CD8-positive, alpha-beta memory T cell (primary cell): ENCODE measurements around the gene SEMA3E. TPM values are rescaled to one million over a fixed set of nuclear protein-coding genes. Genes with fewer than 3 reads are reported as not detected.
"Not testable (repeated sequence)": the region's sequence is repeated elsewhere in the genome, so short reads cannot be mapped to it uniquely, and the experiment has no call there.

ENCODE experiments used
- CTCF ChIA-PET: fragments of 350-600 bp; sonication (Branson Sonifier 250); formaldehyde crosslinking; loops from one replicate; lab custom pipeline; 2021; ENCODE audit warnings: antibody characterized with exemption; lab: Charles Lee
- POLR2A ChIA-PET: fragments of 350-600 bp; sonication (Branson Sonifier 250); formaldehyde crosslinking; loops from one replicate; lab custom pipeline; 2021; ENCODE audit warnings: antibody characterized with exemption; lab: Charles Lee
- DNase-seq, 5 donors: peaks; one replicate each; pipeline versions ENCODE4 v3.0.0 to v3.0.0-alpha.2; 2020 to 2022; ENCODE audit warnings: mixed read lengths in 1 of 5
- H3K27ac ChIP-seq: one replicate; pipeline ENCODE4 v1.7.0; 2013; ENCODE audit warnings: low read depth, mild to moderate bottlenecking, low read length, moderate library complexity
- H3K27me3 ChIP-seq: 2 replicates; pipeline ENCODE4 v1.7.0; 2013; ENCODE audit warnings: low read length, mild to moderate bottlenecking; ENCODE audit not compliant: insufficient read depth, poor library complexity, severe bottlenecking
- H3K36me3 ChIP-seq: 2 replicates; pipeline ENCODE4 v1.7.0; 2013; ENCODE audit warnings: mild to moderate bottlenecking, low read length, moderate library complexity; ENCODE audit not compliant: insufficient read depth
- H3K4me1 ChIP-seq: 2 replicates; pipeline ENCODE4 v1.7.0; 2013; ENCODE audit warnings: mild to moderate bottlenecking, low read length, moderate library complexity; ENCODE audit not compliant: insufficient read depth
- H3K4me3 ChIP-seq: 2 replicates; pipeline ENCODE4 v1.7.0; 2013; ENCODE audit warnings: mild to moderate bottlenecking, low read length
- H3K9me3 ChIP-seq: 2 replicates; pipeline ENCODE4 v1.7.0; 2013; ENCODE audit warnings: mild to moderate bottlenecking, low read length
- H3K27ac Mint-ChIP-seq, 8 donors: one replicate each; pipeline ENCODE4 v1.8.0; 2020 to 2021; ENCODE audit warnings: mixed read lengths in 8 of 8, mild to moderate bottlenecking in 6 of 8, inconsistent platforms in 3 of 8, moderate library complexity in 3 of 8
- H3K27me3 Mint-ChIP-seq, 2 donors: one replicate each; pipeline ENCODE4 v1.8.0; 2020 to 2021; ENCODE audit warnings: mixed read lengths in 2 of 2, mild to moderate bottlenecking in 1 of 2, moderate library complexity in 1 of 2
- H3K36me3 Mint-ChIP-seq, 3 donors: one replicate each; pipeline ENCODE4 v1.8.0; 2020 to 2021; ENCODE audit warnings: mixed read lengths in 3 of 3, inconsistent platforms in 1 of 3, mild to moderate bottlenecking in 1 of 3
- H3K4me1 Mint-ChIP-seq, 3 donors: one replicate each; pipeline ENCODE4 v1.8.0; 2020 to 2021; ENCODE audit warnings: mixed read lengths in 3 of 3, inconsistent platforms in 1 of 3, mild to moderate bottlenecking in 1 of 3
- H3K4me3 Mint-ChIP-seq, 7 donors: one replicate each; pipeline ENCODE4 v1.8.0; 2020 to 2021; ENCODE audit warnings: mixed read lengths in 7 of 7, mild to moderate bottlenecking in 6 of 7, moderate library complexity in 4 of 7, inconsistent platforms in 2 of 7
- H3K9me3 Mint-ChIP-seq, 5 donors: one replicate each; pipeline ENCODE4 v1.8.0; 2020 to 2022; ENCODE audit warnings: mixed read lengths in 5 of 5, mild to moderate bottlenecking in 3 of 5, moderate library complexity in 2 of 5, inconsistent platforms in 1 of 5
- polyA plus RNA-seq: library from polyadenylated mRNA; unstranded; fragments of 300-500 nt; fragmentation: Illumina TruSeq; gene quantifications from one replicate; pipeline ENCODE4 v1.2.3, GENCODE V29; 2021
- total RNA-seq, 2 experiments: library from RNA; stranded (reverse); gene quantifications; one replicate each; pipeline ENCODE4 v1.2.3, GENCODE V29; 2021

Gene SEMA3E
- total and polyA plus RNA-seq, 3 experiments from 2014 or later, result not detected

GRCh38 chr7:83562960-83563359 is 86.0 kb downstream of the SEMA3E start:
- Histone ChIP-seq H3K36me3 (no peaks in the 10 kb centered on the region), H3K4me1 (no peaks in the 10 kb centered on the region), H3K9me3 (no peaks in the 10 kb centered on the region), H3K27ac (no peak overlapping the region), H3K4me3 (no peak overlapping the region), H3K27me3 (no peaks in the 10 kb centered on the region)
- Mint-ChIP-seq H3K27ac (no peak overlapping the region), H3K27me3 (no peaks in the 10 kb centered on the region), H3K36me3 (no peaks in the 10 kb centered on the region), H3K9me3 (peaks cover 10 to 25% (median 13%) of the 10 kb centered on the region in 5 donors), H3K4me1 (no peaks in the 10 kb centered on the region), H3K4me3 (no peak overlapping the region)
- POLR2A ChIA-PET, result no interaction called here
- no peak for DNase-seq
- CTCF ChIA-PET, result no interaction called here

- H3K27me3 ChIP-seq, result no peaks in the 10 kb centered on the region
- no peak overlapping the region for H3K27ac ChIP-seq
- ChIA-PET CTCF (no interaction called here), POLR2A (no interaction called here)
- Mint-ChIP-seq H3K27me3 (no peaks in the 10 kb centered on the region), H3K27ac (no peak overlapping the region), H3K36me3 (no peaks in the 10 kb centered on the region), H3K4me3 (no peak overlapping the region), H3K4me1 (no peaks in the 10 kb centered on the region), H3K9me3 (peaks cover 8 to 24% (median 13%) of the 10 kb centered on the region in 5 donors)
- H3K36me3 ChIP-seq, result no peaks in the 10 kb centered on the region
- no peaks in the 10 kb centered on the region for H3K4me1 ChIP-seq
- no peak overlapping the region for H3K4me3 ChIP-seq
- DNase-seq, result no peak
- no peaks in the 10 kb centered on the region for H3K9me3 ChIP-seq
These were observed 86.7 kb downstream of the SEMA3E start for GRCh38 chr7:83562289-83562688.

GRCh38 chr7:83559887-83560286 is 89.1 kb downstream of the SEMA3E start:
- ChIA-PET CTCF (no interaction called here), POLR2A (no interaction called here)
- H3K27me3 Mint-ChIP-seq, result no peaks in the 10 kb centered on the region
- peaks cover 2 to 23% (median 2%) of the 10 kb centered on the region in 5 donors for H3K9me3 Mint-ChIP-seq
- no peak for DNase-seq
- Histone ChIP-seq H3K27ac (no peak overlapping the region), H3K4me3 (no peak overlapping the region), H3K9me3 (no peaks in the 10 kb centered on the region), H3K4me1 (no peaks in the 10 kb centered on the region), H3K36me3 (no peaks in the 10 kb centered on the region), H3K27me3 (no peaks in the 10 kb centered on the region)
- no peaks in the 10 kb centered on the region for H3K36me3 Mint-ChIP-seq
- H3K4me3 Mint-ChIP-seq, result no peak overlapping the region
- H3K27ac Mint-ChIP-seq, result no peak overlapping the region
- no peaks in the 10 kb centered on the region for H3K4me1 Mint-ChIP-seq

GRCh38 chr7:83552556-83552955 is 96.4 kb downstream of the SEMA3E start:
- H3K27me3 ChIP-seq, POLR2A ChIA-PET, DNase-seq, CTCF ChIA-PET, H3K27ac Mint-ChIP-seq, H3K9me3 ChIP-seq, H3K27ac ChIP-seq, H3K27me3 Mint-ChIP-seq, H3K4me1 Mint-ChIP-seq, H3K36me3 Mint-ChIP-seq, H3K36me3 ChIP-seq, H3K4me3 ChIP-seq, H3K4me1 ChIP-seq: not testable (repeated sequence)
- peak overlapping the region in 1 of 7 donors; percentile 5 for H3K4me3 Mint-ChIP-seq
- H3K9me3 Mint-ChIP-seq, result peaks cover 3 to 47% (median 15%) of the 10 kb centered on the region in 5 donors

GRCh38 chr7:83550100-83550499 is 98.8 kb downstream of the SEMA3E start:
- CTCF ChIA-PET, result no interaction called here
- no peaks in the 10 kb centered on the region for H3K36me3 Mint-ChIP-seq
- H3K36me3 ChIP-seq, result no peaks in the 10 kb centered on the region
- H3K9me3 ChIP-seq, result no peaks in the 10 kb centered on the region
- no peak overlapping the region for H3K4me3 Mint-ChIP-seq
- H3K27ac Mint-ChIP-seq, result no peak overlapping the region
- no peaks in the 10 kb centered on the region for H3K4me1 ChIP-seq
- H3K4me1 Mint-ChIP-seq, result no peaks in the 10 kb centered on the region
- no peak overlapping the region for H3K4me3 ChIP-seq
- DNase-seq, result no peak
- peaks cover 3 to 44% (median 15%) of the 10 kb centered on the region in 5 donors for H3K9me3 Mint-ChIP-seq
- H3K27ac ChIP-seq, result no peak overlapping the region
- no peaks in the 10 kb centered on the region for H3K27me3 ChIP-seq
- POLR2A ChIA-PET, result no interaction called here
- H3K27me3 Mint-ChIP-seq, result no peaks in the 10 kb centered on the region

- H3K4me3 ChIP-seq, result no peak overlapping the region
- no peaks in the 10 kb centered on the region for H3K9me3 ChIP-seq
- no peaks in the 10 kb centered on the region for H3K36me3 ChIP-seq
- ChIA-PET POLR2A (no interaction called here), CTCF (no interaction called here)
- Mint-ChIP-seq H3K9me3 (peaks cover 2 to 42% (median 11%) of the 10 kb centered on the region in 5 donors), H3K36me3 (no peaks in the 10 kb centered on the region), H3K27ac (no peak overlapping the region), H3K4me3 (no peak overlapping the region), H3K4me1 (no peaks in the 10 kb centered on the region), H3K27me3 (no peaks in the 10 kb centered on the region)
- no peak for DNase-seq
- H3K27ac ChIP-seq, result no peak overlapping the region
- no peaks in the 10 kb centered on the region for H3K4me1 ChIP-seq
- no peaks in the 10 kb centered on the region for H3K27me3 ChIP-seq
These were observed 100.7 kb downstream of the SEMA3E start for GRCh38 chr7:83548250-83548649.

- no peak for DNase-seq
- Histone ChIP-seq H3K36me3 (no peaks in the 10 kb centered on the region), H3K4me1 (no peaks in the 10 kb centered on the region), H3K4me3 (no peak overlapping the region), H3K27me3 (no peaks in the 10 kb centered on the region), H3K9me3 (no peaks in the 10 kb centered on the region), H3K27ac (no peak overlapping the region)
- Mint-ChIP-seq H3K36me3 (no peaks in the 10 kb centered on the region), H3K9me3 (peaks cover 0 to 47% (median 11%) of the 10 kb centered on the region in 5 donors), H3K27me3 (no peaks in the 10 kb centered on the region), H3K4me1 (no peaks in the 10 kb centered on the region), H3K4me3 (no peak overlapping the region), H3K27ac (no peak overlapping the region)
- ChIA-PET POLR2A (no interaction called here), CTCF (no interaction called here)
These were observed 101.4 kb downstream of the SEMA3E start for GRCh38 chr7:83547526-83547925.

GRCh38 chr7:83546586-83546985 is 102.4 kb downstream of the SEMA3E start:
- H3K4me1 Mint-ChIP-seq, result no peaks in the 10 kb centered on the region

More at GRCh38 chr7:83546586-83546985, 102.4 kb downstream of the SEMA3E start:
- ChIA-PET CTCF (no interaction called here), POLR2A (no interaction called here)
- H3K27me3 Mint-ChIP-seq, result no peaks in the 10 kb centered on the region
- Histone ChIP-seq H3K4me1 (no peaks in the 10 kb centered on the region), H3K4me3 (no peak overlapping the region), H3K27me3 (no peaks in the 10 kb centered on the region), H3K27ac (no peak overlapping the region), H3K36me3 (no peaks in the 10 kb centered on the region), H3K9me3 (no peaks in the 10 kb centered on the region)
- H3K9me3 Mint-ChIP-seq, result peaks cover 0 to 40% (median 11%) of the 10 kb centered on the region in 5 donors
- H3K27ac Mint-ChIP-seq, result no peak overlapping the region
- H3K4me3 Mint-ChIP-seq, result no peak overlapping the region
- no peak for DNase-seq
- H3K36me3 Mint-ChIP-seq, result no peaks in the 10 kb centered on the region
